HCT116 (cell line): ENCODE results near the gene PDE4B. TPM values are rescaled to one million over a fixed set of nuclear protein-coding genes. Genes with fewer than 3 reads are reported as not detected.

Experiments used
- ATAC-seq: fragments of 200-7000 bp; cut with Tn5 transposase; 2 replicates; pipeline ENCODE4 v1.9.1; 2020; ENCODE audit warnings: mild to moderate bottlenecking, moderate library complexity
- BruUV-seq: library from RNA; stranded (reverse); fragments of 400-500 nt; replicated peaks from 2 replicates; lab custom pipeline; 2021; lab: Mats Ljungman, UMichigan
- CTCF ChIA-PET: fragments of 300-600 bp; sonication (Branson Sonifier 250); formaldehyde crosslinking; loops from one replicate; lab custom pipeline; 2021; ENCODE audit warnings: antibody characterized with exemption; lab: Charles Lee
- POLR2A ChIA-PET: fragments of 300-600, 350-600 bp; sonication (Branson Sonifier 250); formaldehyde crosslinking; loops from one replicate; lab custom pipeline; 2021; ENCODE audit warnings: antibody characterized with exemption; lab: Charles Lee
- RAD21 ChIA-PET, 2 experiments: fragments of 300-600 bp; sonication (Branson Sonifier 250); formaldehyde crosslinking; loops; one replicate each; lab custom pipeline; 2023; ENCODE audit warnings: low total read pairs in 2 of 2; ENCODE audit not compliant: uncharacterized antibody in 2 of 2, unreplicated experiment in 2 of 2, low non-redundant PET in 1 of 2; lab: Charles Lee
- DNase-seq: peaks from one replicate; pipeline ENCODE4 v3.0.0-alpha.2; 2010; ENCODE audit warnings: low read depth, low spot score
- H2AFZ ChIP-seq: fragments of 200-600 bp; shearing (Covaris generic), sonication (generic); 2 replicates; pipeline ENCODE4 v1.6.1; 2017; ENCODE audit warnings: low read depth, mixed run types, mixed read lengths, antibody characterized with exemption, low read length; ENCODE audit not compliant: poor library complexity, severe bottlenecking
- H3K27ac ChIP-seq: 2 replicates; pipeline ENCODE4 v1.5.1; 2012; ENCODE audit warnings: low read depth, low read length
- H3K27me3 ChIP-seq: fragments of 200-600 bp; sonication (generic); 2 replicates; pipeline ENCODE4 v1.6.1; 2016; ENCODE audit warnings: mixed run types, low read length, mixed read lengths; ENCODE audit not compliant: insufficient read depth
- H3K36me3 ChIP-seq, 2 experiments: fragments of 200-500 bp in 1 of 2; fragments of 200-600 bp in 1 of 2; sonication (Bioruptor generic) in 1 of 2; sonication (generic) in 1 of 2; 2 replicates each; pipeline versions ENCODE4 v1.5.1 to v1.6.1; 2014 to 2016; ENCODE audit warnings: low read length in 2 of 2, inconsistent platforms in 1 of 2, mixed read lengths in 1 of 2, mixed run types in 1 of 2; ENCODE audit not compliant: insufficient read depth in 2 of 2, control insufficient read depth in 1 of 2
- H3K4me1 ChIP-seq, 2 experiments: fragments of 200-600 bp in 1 of 2; sonication (generic) in 1 of 2; 2 replicates each; pipeline versions ENCODE4 v1.5.1 to v1.6.1; 2012 to 2017; ENCODE audit warnings: low read length in 2 of 2, inconsistent platforms in 1 of 2, mild to moderate bottlenecking in 1 of 2, mixed read lengths in 1 of 2, mixed run types in 1 of 2, moderate library complexity in 1 of 2; ENCODE audit not compliant: insufficient read depth in 2 of 2, control insufficient read depth in 1 of 2
- H3K4me2 ChIP-seq: fragments of 200-600 bp; sonication (generic); 2 replicates; pipeline ENCODE4 v1.6.1; 2017; ENCODE audit warnings: mixed run types, low read length, mixed read lengths
- H3K4me3 ChIP-seq, 2 experiments: fragments of 200-600 bp in 1 of 2; sonication (generic) in 1 of 2; replicated peaks in 1 of 2; 2 replicates each; pipeline ENCODE4 v1.5.1; 2011 to 2016; ENCODE audit warnings: low read length in 2 of 2, control low read depth in 1 of 2, low read depth in 1 of 2, mild to moderate bottlenecking in 1 of 2, mixed read lengths in 1 of 2, mixed run types in 1 of 2
- H3K79me2 ChIP-seq: fragments of 200-600 bp; sonication (generic); 2 replicates; pipeline ENCODE4 v1.6.1; 2017; ENCODE audit warnings: mild to moderate bottlenecking, mixed run types, low read length, moderate library complexity, mixed read lengths; ENCODE audit not compliant: insufficient read depth
- H3K9ac ChIP-seq: fragments of 200-600 bp; sonication (generic); 2 replicates; pipeline ENCODE4 v1.6.1; 2016; ENCODE audit warnings: low read length, mixed read lengths
- H3K9me2 ChIP-seq: fragments of 200-600 bp; sonication (generic), shearing (Covaris generic); 2 replicates; pipeline ENCODE4 v1.6.1; 2017; ENCODE audit warnings: mixed run types, mild to moderate bottlenecking, moderate library complexity; ENCODE audit not compliant: insufficient read depth
- H3K9me3 ChIP-seq, 2 experiments: fragments of 200-500 bp in 1 of 2; fragments of 200-600 bp in 1 of 2; sonication (Bioruptor generic) in 1 of 2; sonication (generic) in 1 of 2; 2 replicates each; pipeline ENCODE4 v1.6.1; 2014 to 2017; ENCODE audit warnings: low read length in 2 of 2, mixed read lengths in 2 of 2, inconsistent platforms in 1 of 2, low read depth in 1 of 2, mild to moderate bottlenecking in 1 of 2, mixed run types in 1 of 2, moderate library complexity in 1 of 2; ENCODE audit not compliant: control insufficient read depth in 1 of 2, insufficient read depth in 1 of 2
- H4K20me1 ChIP-seq: fragments of 200-600 bp; sonication (generic), shearing (Covaris generic); 2 replicates; pipeline ENCODE4 v1.6.1; 2017; ENCODE audit warnings: mixed run types, mild to moderate bottlenecking, moderate library complexity; ENCODE audit not compliant: insufficient read depth
- EZH2phosphoT487 ChIP-seq: fragments of 200-600 bp; IDR thresholded peaks from 2 replicates; pipeline ENCODE4 v1.6.1; 2018; ENCODE audit warnings: antibody characterized with exemption, borderline replicate concordance
- FOSL1 ChIP-seq: IDR thresholded peaks from 2 replicates; pipeline ENCODE4 v1.6.1; 2012; ENCODE audit warnings: low read depth
- JUND ChIP-seq: IDR thresholded peaks from 2 replicates; pipeline ENCODE4 v1.6.1; 2012
- POLR2AphosphoS5 ChIP-seq: IDR thresholded peaks from 2 replicates; pipeline ENCODE4 v1.6.1; 2011; ENCODE audit warnings: mild to moderate bottlenecking, low read depth, low read length, moderate library complexity
- RAD21 ChIP-seq: IDR thresholded peaks from 2 replicates; pipeline ENCODE4 v1.6.1; 2012; ENCODE audit warnings: low read depth, mild to moderate bottlenecking
- intact Hi-C: fragments of 100-400 bp; cut with micrococcal nuclease; formaldehyde crosslinking; loops from 2 replicates; pipeline ENCODE4 v1.10.0; 2022
- total RNA-seq: library from RNA; stranded (reverse); gene quantifications from one replicate; pipeline ENCODE4 v1.2.1, GENCODE V29; 2021; ENCODE audit not compliant: unreplicated experiment

Gene PDE4B
- total RNA-seq, 1 experiment from 2014 or later, result 76.9 TPM

GRCh38 chr1:66375125-66375524, 582.4 kb downstream of the PDE4B start:
- H3K9ac ChIP-seq, result no peak overlapping the region
- no peak overlapping the region for H3K4me3 ChIP-seq
- H3K4me1 ChIP-seq, result peaks cover 5 to 21% of the 10 kb centered on the region in 2 experiments; a peak in 2 of 4 replicates
- no peaks in the 10 kb centered on the region for H4K20me1 ChIP-seq
- H3K27me3 ChIP-seq, result no peaks in the 10 kb centered on the region
- TF ChIP-seq JUND (0 out of 2 replicates have a peak, but pooled peaks have one; percentile 6), POLR2AphosphoS5 (peak; percentile 12; the same call in 1 of the 2 replicates), EZH2phosphoT487 (no peak), FOSL1 (no peak)
- ATAC-seq, result peak; percentile 20; the same call in 1 of the 2 replicates
- DNase-seq, result no peak
- intact Hi-C loops, result no loop called here
- no peak overlapping the region for H2AFZ ChIP-seq
- H3K36me3 ChIP-seq, result peaks cover 29 to 39% of the 10 kb centered on the region in 2 experiments
- BruUV-seq, result no TSS peak
- POLR2A ChIA-PET, result no interaction called here
- H3K79me2 ChIP-seq, result peaks cover 25% of the 10 kb centered on the region
- H3K27ac ChIP-seq, result no peak overlapping the region
- RAD21 ChIA-PET, result no interaction called here
- H3K9me2 ChIP-seq, result no peaks in the 10 kb centered on the region
- CTCF ChIA-PET, result no interaction called here
- H3K4me2 ChIP-seq, result no peak overlapping the region
- no peaks in the 10 kb centered on the region for H3K9me3 ChIP-seq

GRCh38 chr1:66380452-66381212, 587.9 kb downstream of the PDE4B start:
- CTCF ChIA-PET, result no interaction called here
- H3K79me2 ChIP-seq, result no peaks in the 10 kb centered on the region
- no peak overlapping the region for H3K4me3 ChIP-seq
- H3K27ac ChIP-seq, result no peak overlapping the region
- no peak for DNase-seq
- intact Hi-C loops, result no loop called here
- RAD21 ChIA-PET, result no interaction called here
- BruUV-seq, result no TSS peak
- no peaks in the 10 kb centered on the region for H3K27me3 ChIP-seq
- POLR2A ChIA-PET, result no interaction called here
- no peak overlapping the region for H3K4me2 ChIP-seq
- no peaks in the 10 kb centered on the region for H4K20me1 ChIP-seq
- no peaks in the 10 kb centered on the region for H3K4me1 ChIP-seq
- no peak overlapping the region for H2AFZ ChIP-seq
- no peaks in the 10 kb centered on the region for H3K9me2 ChIP-seq
- peaks cover 9 to 14% of the 10 kb centered on the region in 2 experiments; a peak in 2 of 4 replicates for H3K9me3 ChIP-seq
- ATAC-seq, result no peak
- no peak overlapping the region for H3K9ac ChIP-seq
- no peaks in the 10 kb centered on the region for H3K36me3 ChIP-seq
- TF ChIP-seq RAD21, result no peak
- TF ChIP-seq EZH2phosphoT487, result no peak
- TF ChIP-seq, all 23 proteins: peak for 0
